Measurements from ENCODE around the gene KIF16B. TPM values are rescaled to one million over a fixed set of nuclear protein-coding genes. Genes with fewer than 3 reads are reported as not detected.
"Not testable (repeated sequence)": the region's sequence is repeated elsewhere in the genome, so short reads cannot be mapped to it uniquely, and the experiment has no call there.

KIF16B gene
- total and polyA plus RNA-seq, 2 donors (not counting 3 experiments of a cell fraction or from before 2014, with no cell fraction given), result 2.9 to 8.8 TPM

DNA sequence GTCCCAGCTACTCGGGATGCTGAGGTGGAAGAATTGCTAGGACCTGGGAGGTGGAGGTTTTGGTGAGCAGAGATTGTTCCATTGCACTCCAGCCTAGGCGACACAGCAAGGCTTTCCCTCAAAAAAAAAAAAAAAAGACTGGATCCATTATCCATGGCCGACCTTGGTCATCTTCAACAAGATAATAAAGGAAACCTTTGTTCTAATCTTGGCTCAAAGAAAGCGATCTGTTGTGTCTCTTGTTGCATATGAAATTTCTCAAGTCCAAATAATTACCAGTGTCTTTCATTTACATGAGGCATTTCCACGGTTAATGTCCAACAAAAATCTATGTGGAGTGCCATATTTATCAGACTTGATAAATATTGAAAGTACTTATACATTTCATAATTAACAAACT, 23.7 kb upstream of the KIF16B start:
- ChIA-PET POLR2A (no interaction called here), CTCF (no interaction called here)
- DNase-seq (ENCODE audit: low read depth, low spot score) (no peak), FAIRE-seq (no peak)
- no peaks in the 10 kb centered on the region for H3K9me3 ChIP-seq (replicated peaks; ENCODE audit: control insufficient read depth, insufficient read depth, low read length)
- H3K79me2 ChIP-seq (ENCODE audit: control insufficient read depth, insufficient read depth, low read length), result no peaks in the 10 kb centered on the region
- no peaks in the 10 kb centered on the region for H3K4me1 ChIP-seq (ENCODE audit: control insufficient read depth, extremely low read depth, insufficient read depth, low read length)
- no peak overlapping the region for H3K9ac ChIP-seq (replicated peaks; ENCODE audit: extremely low read depth, insufficient read depth, low read length)
- no peak for TF ChIP-seq JUN (IDR thresholded peaks at IDR 0.05; ENCODE audit: borderline replicate concordance, insufficient read depth, insufficient read length, low read depth)
- no peak for TF ChIP-seq MYC (IDR thresholded peaks at IDR 0.05; ENCODE audit: low read depth, low read length)
- TF ChIP-seq GATA2 (IDR thresholded peaks at IDR 0.05; ENCODE audit: insufficient read depth, insufficient read length, low read depth, low read length), result no peak
- TF ChIP-seq POLR2AphosphoS5 (IDR thresholded peaks at IDR 0.05; ENCODE audit: insufficient read depth, low read depth, low read length), result no peak
- TF ChIP-seq POLR2A (IDR thresholded peaks at IDR 0.05; ENCODE audit: low read depth, low read length), result no peak
- no peak for TF ChIP-seq EZH2 (IDR thresholded peaks at IDR 0.05; ENCODE audit: borderline replicate concordance, low read depth, low read length, severe bottlenecking)
- TF ChIP-seq, protein P1, sequence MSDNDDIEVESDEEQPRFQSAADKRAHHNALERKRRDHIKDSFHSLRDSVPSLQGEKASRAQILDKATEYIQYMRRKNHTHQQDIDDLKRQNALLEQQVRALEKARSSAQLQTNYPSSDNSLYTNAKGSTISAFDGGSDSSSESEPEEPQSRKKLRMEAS (IDR thresholded peaks at IDR 0.05; ENCODE audit: insufficient read depth, insufficient read length), result no peak
- TF ChIP-seq FOS (IDR thresholded peaks at IDR 0.05; ENCODE audit: borderline replicate concordance, insufficient read depth, low read length), result no peak
- dilution Hi-C loops (cut with MboI; ENCODE audit: extremely low pct_ligation_motif_present, low sequenced_read_pairs), result no loop called here
- H3K9me1 ChIP-seq (replicated peaks; ENCODE audit: control insufficient read depth, extremely low read depth, insufficient read depth, low read length), result no peaks in the 10 kb centered on the region
- H3K27ac ChIP-seq (ENCODE audit: insufficient read depth, low read depth, low read length), result no peak overlapping the region
- no peak overlapping the region for H3K4me3 ChIP-seq (replicated peaks in 1 of 3; ENCODE audit: insufficient read depth in 1 of 3, low read depth in 1 of 3, low read length in 3 of 3)
- no peaks in the 10 kb centered on the region for H3K36me3 ChIP-seq (ENCODE audit: control insufficient read depth in 2 of 2, extremely low read depth in 1 of 2, insufficient read depth in 2 of 2, low read length in 2 of 2)
- no peak overlapping the region for H3K4me2 ChIP-seq (ENCODE audit: insufficient read depth, low read length)
- H3K27me3 ChIP-seq (ENCODE audit: control insufficient read depth in 2 of 2, insufficient read depth in 2 of 2, low read length in 2 of 2), result no peaks in the 10 kb centered on the region
- no peak overlapping the region for H2AFZ ChIP-seq (ENCODE audit: low read depth, low read length)
- no TSS peak for BruUV-seq (replicated peaks)
- no peaks in the 10 kb centered on the region for H4K20me1 ChIP-seq (replicated peaks; ENCODE audit: control insufficient read depth, extremely low read depth, insufficient read depth, low read length)
- intact Hi-C loops (cut with micrococcal nuclease), result no loop called here

DNA sequence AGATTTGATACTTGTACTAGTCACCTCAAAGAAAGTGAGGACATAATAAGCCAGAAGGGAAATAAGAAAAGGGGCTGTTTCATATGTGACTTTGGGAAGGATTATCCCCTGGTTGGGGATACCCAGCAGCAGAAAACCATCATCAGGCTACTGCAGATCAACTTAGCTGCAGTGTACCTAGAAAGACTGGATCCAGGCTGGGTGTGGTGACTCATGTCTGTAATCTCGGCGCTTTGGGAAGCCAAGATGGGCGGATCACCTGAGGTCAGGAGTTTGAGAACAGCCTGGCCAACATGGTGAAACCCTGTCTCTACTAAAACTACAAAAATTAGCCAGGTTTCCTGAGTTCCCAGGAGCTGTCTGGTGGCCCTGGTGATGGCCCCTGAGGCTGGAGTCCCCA, 23.2 kb upstream of the KIF16B start:
- H3K36me3 ChIP-seq (ENCODE audit: control insufficient read depth in 2 of 2, extremely low read depth in 1 of 2, insufficient read depth in 2 of 2, low read length in 2 of 2); H3K4me3 ChIP-seq (replicated peaks in 1 of 3; ENCODE audit: insufficient read depth in 1 of 3, low read depth in 1 of 3, low read length in 3 of 3); H4K20me1 ChIP-seq (replicated peaks; ENCODE audit: control insufficient read depth, extremely low read depth, insufficient read depth, low read length); H3K9me3 ChIP-seq (replicated peaks; ENCODE audit: control insufficient read depth, insufficient read depth, low read length); intact Hi-C loops (cut with micrococcal nuclease); H3K4me1 ChIP-seq (ENCODE audit: control insufficient read depth, extremely low read depth, insufficient read depth, low read length); POLR2A ChIA-PET; H3K9me1 ChIP-seq (replicated peaks; ENCODE audit: control insufficient read depth, extremely low read depth, insufficient read depth, low read length); H2AFZ ChIP-seq (ENCODE audit: low read depth, low read length); FAIRE-seq; H3K79me2 ChIP-seq (ENCODE audit: control insufficient read depth, insufficient read depth, low read length); BruUV-seq (replicated peaks); H3K27me3 ChIP-seq (ENCODE audit: control insufficient read depth in 2 of 2, insufficient read depth in 2 of 2, low read length in 2 of 2); H3K4me2 ChIP-seq (ENCODE audit: insufficient read depth, low read length); DNase-seq (ENCODE audit: low read depth, low spot score); H3K27ac ChIP-seq (ENCODE audit: insufficient read depth, low read depth, low read length); H3K9ac ChIP-seq (replicated peaks; ENCODE audit: extremely low read depth, insufficient read depth, low read length); dilution Hi-C loops (cut with MboI; ENCODE audit: extremely low pct_ligation_motif_present, low sequenced_read_pairs); CTCF ChIA-PET: not testable (repeated sequence)
